CD4-positive, alpha-beta T cell treated with Interleukin-10 for 1 hour (primary cell): ENCODE results near the gene PPIP5K2.
"Not testable (repeated sequence)": the region's sequence is repeated elsewhere in the genome, so short reads cannot be mapped to it uniquely, and the experiment has no call there.

Source experiments
- DNase-seq: peaks from one replicate; pipeline ENCODE4 v3.0.0-alpha.2; 2020

PPIP5K2 gene

GRCh38 chr5:103119765-103120606 is at the start of gene PPIP5K2, which contains the start of gene GIN1:
PPIP5K2 (plus strand) TSS chr5:103120301; CDS start chr5:103129590, 9,289 bp downstream.
GIN1 (minus strand) TSS chr5:103120138; CDS start chr5:103108707, 11,431 bp downstream.
- peak; percentile 98 for DNase-seq

DNA sequence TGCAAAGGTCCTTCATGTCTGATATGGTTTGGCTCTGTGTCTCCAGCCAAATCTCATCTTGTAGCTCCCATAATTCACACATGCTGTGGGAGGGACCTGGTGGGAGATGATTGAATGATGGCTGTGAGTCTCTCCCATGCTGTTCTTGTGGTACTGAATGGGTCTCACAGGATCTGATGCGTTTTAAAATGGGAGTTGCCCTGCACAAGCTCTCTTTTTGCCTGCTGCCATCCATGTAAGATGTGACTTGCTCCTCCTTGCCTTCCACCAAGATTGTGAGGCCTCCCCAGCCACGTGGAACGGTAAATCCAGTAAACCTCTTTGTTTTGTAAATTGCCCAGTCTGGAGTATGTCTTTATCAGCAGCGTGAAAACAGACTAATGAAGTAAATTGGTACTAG is 46.6 kb upstream of the PPIP5K2 start:
- DNase-seq: not testable (repeated sequence)

- DNase-seq: no peak
Observed at GRCh38 chr5:103075442-103075841, 44.7 kb upstream of the PPIP5K2 start.

DNA sequence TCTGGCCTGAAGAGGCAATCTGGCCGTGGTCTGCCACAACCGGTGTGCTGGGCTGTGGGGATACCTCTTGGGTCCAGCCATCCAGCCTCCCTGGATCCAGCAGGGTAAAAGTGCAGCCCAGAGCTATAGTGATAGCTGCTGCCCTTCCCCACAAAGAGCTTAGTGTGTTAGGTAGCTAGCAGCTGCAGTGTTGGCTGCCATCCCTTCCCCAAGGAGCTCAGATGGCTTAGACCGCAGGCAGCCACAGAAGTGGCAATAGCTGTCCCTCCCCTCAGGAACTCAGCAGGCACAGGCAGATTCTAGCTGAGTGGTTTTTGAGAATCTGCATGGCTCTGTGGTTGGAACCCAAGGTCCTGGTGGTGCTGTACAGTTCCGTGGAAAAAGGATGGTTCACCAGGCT is 40.3 kb upstream of the PPIP5K2 start:
- no peak for DNase-seq

DNA sequence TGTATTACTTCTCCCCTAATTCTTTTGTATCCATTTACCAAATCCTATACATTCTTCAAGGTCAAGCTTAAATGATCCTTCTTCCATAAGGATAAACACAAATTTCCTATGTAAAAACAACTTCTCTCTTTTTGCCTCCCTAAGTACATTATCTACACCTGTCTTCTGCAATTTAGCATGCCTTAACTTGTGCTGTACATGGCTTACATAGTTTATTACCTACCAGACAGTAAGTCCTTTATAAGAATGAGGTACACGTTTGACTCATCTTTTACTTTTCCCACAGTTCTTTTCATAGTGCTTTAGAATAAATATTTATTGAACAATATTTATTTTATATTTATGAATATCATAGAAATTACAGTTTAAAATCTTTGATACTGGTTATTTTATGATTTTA is 33.6 kb upstream of the PPIP5K2 start:
- DNase-seq: no peak

DNA sequence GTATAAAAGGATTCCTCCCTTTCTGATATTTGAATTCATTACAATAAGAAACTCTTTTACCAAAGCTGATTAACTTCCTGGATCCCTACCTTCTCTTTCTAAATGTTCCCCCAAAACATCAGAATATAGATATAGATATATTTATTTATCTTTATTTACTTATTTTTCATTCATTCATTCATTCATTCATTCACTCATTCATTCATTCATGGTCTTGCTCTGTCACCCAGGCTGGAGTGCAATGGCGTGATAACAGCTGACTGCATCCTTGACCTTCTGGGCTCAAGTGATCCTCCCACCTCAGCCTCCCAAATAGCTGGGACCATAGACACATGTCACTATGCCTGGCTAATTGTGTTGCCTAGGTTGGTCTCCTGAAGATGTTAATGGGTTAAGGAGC is 30.8 kb upstream of the PPIP5K2 start:
- DNase-seq: no peak

DNA sequence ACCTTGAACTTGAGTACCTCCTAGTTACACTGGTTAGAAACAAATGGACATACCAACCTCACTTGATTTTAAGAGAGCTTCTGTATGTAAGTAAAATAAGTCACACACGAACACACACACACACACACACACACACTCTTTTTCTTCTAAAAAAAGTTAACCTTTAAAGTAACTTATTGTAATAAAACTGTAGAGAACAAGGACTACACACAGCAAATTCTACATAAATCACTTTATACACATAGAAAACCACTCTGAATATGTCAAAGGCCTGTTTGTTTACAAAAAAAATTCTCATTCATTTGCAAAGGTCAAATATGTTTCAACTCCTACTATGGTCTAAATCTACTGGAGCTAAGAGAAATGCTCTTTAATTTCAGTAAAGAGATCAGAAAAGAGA is 29.3 kb upstream of the PPIP5K2 start:
- DNase-seq: no peak

DNA sequence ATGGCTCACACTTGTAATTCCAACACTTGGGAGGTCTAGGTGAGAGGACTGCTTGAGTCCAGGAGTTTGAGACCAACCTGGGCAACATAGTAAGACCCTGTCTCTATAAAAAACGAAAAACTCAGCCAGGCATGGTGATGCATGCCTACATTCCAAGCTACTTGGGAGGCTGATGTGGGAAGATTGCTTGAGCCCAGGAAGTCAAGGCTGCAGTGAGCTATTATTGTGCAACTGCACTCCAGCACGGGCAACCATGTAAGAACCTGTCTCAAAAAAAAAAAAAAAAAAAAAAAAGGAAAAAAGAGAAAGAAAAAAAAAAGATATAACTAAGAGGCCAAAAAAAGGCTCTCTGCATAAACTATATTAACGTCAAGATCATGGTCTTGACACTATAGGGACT is 27.4 kb upstream of the PPIP5K2 start:
- DNase-seq: no peak

- no peak for DNase-seq
Observed at GRCh38 chr5:103093727-103094126, 26.4 kb upstream of the PPIP5K2 start.

GRCh38 chr5:103094737-103095136 is 25.4 kb upstream of the PPIP5K2 start:
- no peak for DNase-seq

DNA sequence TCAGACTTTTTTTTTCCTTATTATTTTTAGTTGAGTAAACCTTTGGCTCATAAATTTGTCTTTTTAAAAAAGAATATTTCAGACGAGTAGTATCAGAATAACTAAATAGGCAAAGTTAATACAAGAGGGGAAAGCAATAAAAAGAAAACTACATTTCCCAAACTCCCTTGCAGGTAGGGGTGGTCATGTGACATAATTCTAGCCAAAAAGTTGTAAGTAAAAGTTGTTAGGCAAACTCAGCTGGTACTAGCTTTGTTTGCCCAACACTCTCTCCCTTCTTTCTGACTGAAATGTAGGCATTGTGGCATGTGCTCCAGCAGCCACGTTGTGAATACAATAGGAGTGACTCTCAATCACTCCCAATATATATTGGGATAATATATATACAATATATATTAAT is 21.1 kb upstream of the PPIP5K2 start:
- no peak for DNase-seq

GRCh38 chr5:103101079-103101750 is 18.9 kb upstream of the PPIP5K2 start:
- DNase-seq: no peak

- no peak for DNase-seq
Observed at GRCh38 chr5:103102234-103102633, 17.9 kb upstream of the PPIP5K2 start.

DNA sequence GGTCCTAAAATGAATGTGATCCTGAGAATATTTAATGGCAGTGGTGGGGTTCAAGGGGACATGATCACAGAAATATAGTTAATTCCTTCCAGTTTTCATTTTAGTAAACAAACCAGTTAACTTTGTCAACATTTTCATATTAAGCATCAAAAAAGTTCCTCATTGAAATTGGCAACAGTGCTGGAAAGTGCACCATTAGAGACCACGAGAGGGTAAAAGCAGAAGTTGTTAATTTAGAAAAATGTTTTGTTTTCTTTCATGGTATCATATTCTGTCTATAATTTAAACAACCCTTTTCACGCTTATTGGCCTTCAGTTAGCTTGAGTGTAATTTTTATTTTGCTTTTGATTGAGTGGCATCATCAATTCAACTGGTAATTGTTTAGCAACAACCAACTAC is 12.0 kb upstream of the PPIP5K2 start:
- DNase-seq: no peak

DNA sequence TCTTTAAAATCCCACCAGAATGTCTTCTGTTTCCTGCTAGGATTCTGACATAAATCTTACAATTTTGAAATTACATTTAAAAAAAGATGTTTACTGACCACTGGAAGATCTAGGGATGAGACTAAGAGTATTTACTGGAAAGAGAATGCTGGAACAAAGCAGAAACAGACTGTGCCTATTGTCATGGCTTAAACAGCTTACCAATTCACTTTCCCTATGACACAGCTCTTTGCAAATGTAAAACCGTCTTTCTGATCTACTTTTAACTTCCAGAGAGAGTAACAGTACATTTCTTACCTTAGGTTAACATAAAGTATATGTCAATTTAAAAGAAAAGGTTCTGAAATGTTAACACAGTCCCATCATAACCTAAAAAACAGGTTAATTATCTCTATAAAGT is 10.8 kb upstream of the PPIP5K2 start:
- no peak for DNase-seq

- no peak for DNase-seq
Observed at GRCh38 chr5:103110403-103110802, 9.7 kb upstream of the PPIP5K2 start.

DNA sequence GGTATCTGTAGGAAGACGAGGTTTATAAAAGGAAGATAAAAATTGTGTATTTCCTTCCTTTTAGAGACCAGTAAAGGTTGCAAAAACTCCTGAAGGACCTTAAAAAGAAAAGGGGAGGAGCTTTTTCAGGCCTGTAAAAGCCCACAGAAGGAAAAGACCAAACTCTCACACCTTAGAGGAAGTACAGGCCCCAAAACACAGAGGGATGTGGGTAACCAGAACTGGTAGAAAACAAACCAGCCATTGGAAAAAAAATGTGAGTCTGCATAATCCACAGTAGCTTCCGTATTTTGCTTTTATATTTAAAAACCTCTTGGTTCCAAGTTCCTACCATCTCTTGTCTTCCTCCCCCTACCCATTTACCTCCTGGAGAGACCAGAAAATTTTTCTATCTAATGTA is 8.6 kb upstream of the PPIP5K2 start:
- DNase-seq: peak; percentile 62

DNA sequence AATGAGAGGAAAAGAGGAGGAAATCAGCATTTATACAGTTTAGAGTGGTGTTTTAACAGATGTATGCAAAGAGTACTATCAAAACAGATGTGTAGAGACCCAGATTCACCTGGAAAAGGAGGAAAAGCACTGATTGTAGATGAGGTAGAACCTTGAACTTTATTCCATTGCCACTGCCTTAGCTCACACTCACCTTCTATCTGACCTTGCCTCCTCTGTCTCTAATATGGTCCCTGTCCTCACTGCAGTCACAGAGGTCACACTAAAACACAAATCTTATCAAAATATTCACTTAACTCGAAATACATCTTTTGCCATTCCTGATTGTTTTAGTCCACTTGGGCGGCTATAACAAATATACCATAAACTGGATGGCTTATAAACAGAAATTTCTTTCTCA is 7.2 kb upstream of the PPIP5K2 start:
- no peak for DNase-seq

DNA sequence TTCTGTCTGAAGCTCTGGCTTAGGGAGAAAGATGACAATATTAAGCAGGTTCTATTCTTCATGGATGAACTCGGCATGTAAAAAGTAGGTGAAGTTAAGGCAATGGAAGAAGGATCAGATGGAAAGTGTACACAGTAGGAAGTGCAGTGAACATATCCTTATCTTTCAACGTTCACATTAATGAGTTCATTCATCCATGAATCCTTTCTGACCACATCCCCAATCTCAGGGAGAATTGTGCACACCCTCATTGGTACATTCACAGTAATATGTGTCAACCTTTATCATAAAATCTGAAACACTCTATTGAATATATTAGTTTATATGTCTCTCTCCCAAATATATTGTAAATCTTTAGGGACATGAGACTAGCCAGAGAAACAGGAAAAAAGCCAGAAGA is 5.7 kb upstream of the PPIP5K2 start:
- no peak for DNase-seq

DNA sequence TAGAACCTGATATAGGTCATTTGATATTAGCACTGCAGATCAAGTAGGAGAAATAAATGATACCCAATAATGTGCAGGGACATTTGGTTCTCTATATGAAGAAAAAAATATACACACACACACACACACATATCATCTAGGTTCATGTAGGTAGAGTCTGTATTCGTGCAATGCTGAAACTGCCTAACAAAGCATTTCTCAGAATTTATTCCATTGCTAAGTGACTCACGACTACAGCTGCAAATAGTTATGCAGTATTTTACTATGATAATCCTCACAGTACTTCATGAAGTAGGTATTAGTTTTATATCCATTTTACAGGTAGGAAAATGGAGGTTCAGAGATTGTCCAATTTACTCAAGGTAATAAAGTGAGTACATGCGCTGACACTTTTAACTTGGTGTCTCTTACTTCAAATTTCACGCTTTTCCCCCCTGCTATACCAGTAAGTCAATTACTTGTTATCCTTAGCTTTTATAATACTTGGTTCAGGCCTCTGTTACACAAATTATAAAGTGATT is 2.6 kb upstream of the PPIP5K2 start:
- no peak for DNase-seq

GRCh38 chr5:103119070-103119764 is 884 bp upstream of the PPIP5K2 start:
- DNase-seq: no peak

DNA sequence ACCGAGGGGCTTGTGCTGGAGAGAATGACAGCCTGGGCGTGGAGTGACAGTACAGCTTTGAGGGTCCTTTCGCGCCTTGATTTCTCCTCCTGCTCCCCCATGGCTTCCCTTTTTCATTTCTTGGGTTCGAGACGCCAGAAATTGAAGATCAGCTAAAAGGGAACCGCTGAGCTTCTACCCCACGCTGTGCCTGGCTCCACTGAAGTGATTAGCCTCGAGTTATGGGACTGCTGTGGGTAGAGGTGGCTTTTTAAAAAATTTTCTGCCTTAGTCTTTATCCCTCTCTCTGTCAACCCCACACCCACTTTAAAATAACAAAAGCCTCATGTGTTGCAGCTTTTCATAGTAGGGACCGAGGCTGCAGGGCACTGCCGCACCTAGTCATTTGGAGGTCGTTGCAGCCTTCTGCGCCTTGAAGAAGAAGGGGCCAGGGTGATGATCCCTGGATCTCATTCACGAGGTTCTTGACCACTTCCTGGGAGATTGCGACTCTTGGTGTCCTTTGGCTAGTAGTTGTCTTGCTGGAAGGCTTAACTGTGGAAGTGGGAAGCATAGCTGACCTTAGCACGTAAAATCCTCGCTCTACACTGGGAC is 603 bp downstream of the PPIP5K2 start:
- DNase-seq: no peak

- DNase-seq: no peak
Observed at GRCh38 chr5:103122242-103122641, 2.1 kb downstream of the PPIP5K2 start.
